Measurements from ENCODE around the gene TMEM120B.

TMEM120B gene

DNA sequence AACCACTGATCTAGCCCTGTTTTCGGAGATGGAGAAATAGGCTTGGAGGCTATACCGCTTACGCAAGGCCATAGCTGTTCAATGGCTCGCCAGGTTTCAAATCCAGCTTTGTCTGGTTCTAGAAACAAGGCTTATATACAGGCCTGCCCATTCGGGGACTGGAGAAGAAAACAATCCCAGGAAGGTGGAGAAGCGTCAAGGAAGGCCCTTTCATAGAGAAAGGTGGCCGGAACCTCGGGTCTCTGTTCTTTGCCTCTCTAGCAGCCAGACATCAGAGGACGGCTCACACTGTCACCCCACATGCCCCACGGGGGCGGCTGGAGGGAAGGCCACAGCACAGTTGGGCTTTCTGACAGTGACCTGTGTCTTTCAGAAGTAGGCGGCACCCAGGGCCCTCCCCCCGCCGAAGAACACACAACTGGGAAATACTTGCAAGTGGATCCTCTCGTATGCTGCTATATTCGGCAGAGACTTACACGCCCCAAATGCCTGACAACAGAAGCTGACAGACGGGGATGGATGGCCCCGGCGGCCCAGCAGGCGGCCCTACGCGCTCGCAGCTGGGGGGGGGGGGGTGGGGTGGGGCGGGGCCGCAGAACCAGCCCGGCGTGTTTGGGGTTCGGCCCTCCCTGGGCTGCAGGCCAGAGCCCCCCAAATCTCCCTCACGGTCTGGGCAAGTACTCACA lies 86.7 kb downstream of the TMEM120B start:
- Histone ChIP-seq H3K27me3 (ENCODE audit: low read depth, low read length) (no peaks in the 10 kb centered on the region), H3K4me3 (ENCODE audit: low read length) (peak overlapping the region; percentile 78), H3K9me3 (ENCODE audit: insufficient read depth, low read length) (no peaks in the 10 kb centered on the region), H3K36me3 (replicated peaks; ENCODE audit: low read depth, low read length) (peaks cover 9% of the 10 kb centered on the region), H2AFZ (ENCODE audit: low read depth, low read length) (no peak overlapping the region), H3K9ac (ENCODE audit: low read length) (peak overlapping the region; percentile 98), H4K20me1 (ENCODE audit: insufficient read depth, low read length) (0 out of 2 replicates have a peak, but pooled peaks cover 4% of the 10 kb centered on the region), H3K27ac (ENCODE audit: low read length) (peak overlapping the region; percentile 97), H3K4me2 (ENCODE audit: low read length) (peak overlapping the region; percentile 91), H3K79me2 (ENCODE audit: low read length) (peaks cover 53% of the 10 kb centered on the region), H3K4me1 (ENCODE audit: low read length) (peaks cover 32% of the 10 kb centered on the region)
- TF ChIP-seq EZH2phosphoT487 (IDR thresholded peaks at IDR 0.05; ENCODE audit: low read depth) = no peak
- TF ChIP-seq, protein P1, sequence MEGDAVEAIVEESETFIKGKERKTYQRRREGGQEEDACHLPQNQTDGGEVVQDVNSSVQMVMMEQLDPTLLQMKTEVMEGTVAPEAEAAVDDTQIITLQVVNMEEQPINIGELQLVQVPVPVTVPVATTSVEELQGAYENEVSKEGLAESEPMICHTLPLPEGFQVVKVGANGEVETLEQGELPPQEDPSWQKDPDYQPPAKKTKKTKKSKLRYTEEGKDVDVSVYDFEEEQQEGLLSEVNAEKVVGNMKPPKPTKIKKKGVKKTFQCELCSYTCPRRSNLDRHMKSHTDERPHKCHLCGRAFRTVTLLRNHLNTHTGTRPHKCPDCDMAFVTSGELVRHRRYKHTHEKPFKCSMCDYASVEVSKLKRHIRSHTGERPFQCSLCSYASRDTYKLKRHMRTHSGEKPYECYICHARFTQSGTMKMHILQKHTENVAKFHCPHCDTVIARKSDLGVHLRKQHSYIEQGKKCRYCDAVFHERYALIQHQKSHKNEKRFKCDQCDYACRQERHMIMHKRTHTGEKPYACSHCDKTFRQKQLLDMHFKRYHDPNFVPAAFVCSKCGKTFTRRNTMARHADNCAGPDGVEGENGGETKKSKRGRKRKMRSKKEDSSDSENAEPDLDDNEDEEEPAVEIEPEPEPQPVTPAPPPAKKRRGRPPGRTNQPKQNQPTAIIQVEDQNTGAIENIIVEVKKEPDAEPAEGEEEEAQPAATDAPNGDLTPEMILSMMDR (IDR thresholded peaks at IDR 0.05; ENCODE audit: low read depth, low read length) = no peak

DNA sequence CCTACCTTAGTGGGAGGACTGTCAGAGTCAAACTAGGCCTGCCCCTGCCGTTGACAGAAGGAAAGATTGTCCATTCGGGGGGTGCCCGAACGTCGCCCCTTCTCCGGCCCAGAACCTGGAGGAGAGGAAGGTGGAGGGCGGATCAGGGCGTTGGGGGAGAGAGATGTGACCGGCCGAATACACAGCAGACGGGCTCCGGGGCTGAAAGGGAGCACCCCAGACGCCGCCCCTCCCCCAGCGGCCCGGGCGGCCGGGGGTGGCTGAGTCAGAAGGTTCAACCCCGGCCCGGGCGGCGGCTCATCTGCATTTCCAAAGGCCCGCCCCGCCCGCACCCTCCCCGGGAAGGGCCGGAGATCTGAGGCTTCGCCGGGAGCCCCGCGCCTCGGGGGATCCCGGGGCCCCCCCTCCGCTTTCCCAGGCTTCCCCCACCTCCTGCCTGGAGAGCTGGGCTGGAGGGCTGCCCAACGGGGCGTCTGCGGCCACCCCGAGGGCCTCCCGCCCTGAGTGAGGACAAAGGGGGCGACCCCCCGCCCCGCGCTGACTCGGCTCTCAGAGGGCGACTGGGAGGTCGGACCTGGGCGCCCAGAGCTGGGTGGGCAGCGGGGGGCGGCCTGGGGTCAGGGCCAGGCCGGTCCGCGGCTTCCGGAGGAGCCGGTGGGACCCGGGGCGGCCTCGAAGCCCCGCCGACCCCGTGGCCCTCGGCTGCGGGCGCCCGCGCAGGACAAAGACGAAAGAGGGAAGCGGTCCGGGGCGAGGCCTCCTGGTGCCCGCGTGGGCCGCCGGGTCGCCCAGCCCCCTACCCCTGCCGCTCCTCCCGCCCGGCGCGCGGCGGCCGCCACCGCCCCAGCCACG lies 87.5 kb downstream of the TMEM120B start:
- Histone ChIP-seq H3K27me3 (ENCODE audit: low read depth, low read length) (no peaks in the 10 kb centered on the region), H3K4me2 (ENCODE audit: low read length) (peak overlapping the region; percentile 91), H4K20me1 (ENCODE audit: insufficient read depth, low read length) (0 out of 2 replicates have a peak, but pooled peaks cover 4% of the 10 kb centered on the region), H3K4me1 (ENCODE audit: low read length) (peaks cover 25% of the 10 kb centered on the region), H3K36me3 (replicated peaks; ENCODE audit: low read depth, low read length) (peaks cover 9% of the 10 kb centered on the region), H3K4me3 (ENCODE audit: low read length) (peak overlapping the region; percentile 78), H3K79me2 (ENCODE audit: low read length) (peaks cover 61% of the 10 kb centered on the region), H3K9ac (ENCODE audit: low read length) (peak overlapping the region; percentile 98), H2AFZ (ENCODE audit: low read depth, low read length) (no peak overlapping the region), H3K9me3 (ENCODE audit: insufficient read depth, low read length) (no peaks in the 10 kb centered on the region), H3K27ac (ENCODE audit: low read length) (peak overlapping the region; percentile 97)
- TF ChIP-seq EZH2phosphoT487 (IDR thresholded peaks at IDR 0.05; ENCODE audit: low read depth) = no peak
- TF ChIP-seq, protein P1 (IDR thresholded peaks at IDR 0.05; ENCODE audit: low read depth, low read length) = no peak

DNA sequence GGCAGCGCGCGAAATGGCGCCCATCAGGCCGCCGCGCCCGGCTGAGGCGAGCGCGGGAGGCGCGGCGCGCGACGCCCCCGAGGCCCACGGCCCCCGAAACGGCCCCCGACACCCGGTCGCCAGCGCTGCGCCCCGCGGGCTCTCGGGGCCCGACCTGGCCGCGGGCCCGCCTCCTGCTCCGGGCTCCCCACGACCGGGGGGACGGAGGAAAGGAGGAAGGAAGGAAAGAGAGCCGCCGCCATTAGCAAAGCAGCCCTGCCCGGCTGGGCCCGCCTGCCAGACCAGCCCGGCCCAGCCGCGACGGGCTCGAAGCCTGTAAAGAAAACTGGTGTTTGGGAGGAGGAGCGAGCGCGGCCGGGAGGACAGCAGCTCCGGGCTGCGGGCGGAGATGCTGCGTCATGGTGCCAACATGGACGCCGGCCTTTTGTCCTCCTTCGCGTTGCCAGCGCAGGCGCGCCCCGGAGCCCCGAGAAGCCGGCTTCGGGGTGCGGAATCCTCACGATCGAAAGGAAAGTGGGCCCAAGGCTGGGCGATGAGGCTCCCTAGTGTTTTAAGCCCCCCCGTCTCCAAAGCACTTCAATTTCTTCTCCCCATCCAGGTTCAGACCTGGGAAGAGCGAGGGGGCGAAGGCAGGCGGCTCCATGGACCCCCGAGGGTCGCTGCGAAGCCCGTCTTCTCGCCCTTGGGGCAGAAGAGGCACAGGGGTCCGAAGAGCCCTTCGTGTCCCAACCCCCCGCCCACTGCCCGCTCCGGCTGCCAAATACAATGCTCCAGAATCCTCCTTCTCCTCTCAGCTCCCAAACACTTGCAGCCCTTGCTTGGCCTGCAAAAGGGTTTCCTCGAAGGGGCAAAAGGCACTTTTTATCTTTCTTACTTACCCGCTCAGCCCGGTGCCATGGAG lies 88.4 kb downstream of the TMEM120B start:
- peak overlapping the region; percentile 98 for H3K9ac ChIP-seq (ENCODE audit: low read length)
- no peaks in the 10 kb centered on the region for H3K27me3 ChIP-seq (ENCODE audit: low read depth, low read length)
- H2AFZ ChIP-seq (ENCODE audit: low read depth, low read length) = no peak overlapping the region
- H3K9me3 ChIP-seq (ENCODE audit: insufficient read depth, low read length) = no peaks in the 10 kb centered on the region
- peaks cover 12% of the 10 kb centered on the region for H3K36me3 ChIP-seq (replicated peaks; ENCODE audit: low read depth, low read length)
- TF ChIP-seq, protein P1 (IDR thresholded peaks at IDR 0.05; ENCODE audit: low read depth, low read length) = no peak
- H3K4me3 ChIP-seq (ENCODE audit: low read length) = peak overlapping the region; percentile 78
- 0 out of 2 replicates have a peak, but pooled peaks cover 7% of the 10 kb centered on the region for H4K20me1 ChIP-seq (ENCODE audit: insufficient read depth, low read length)
- peaks cover 26% of the 10 kb centered on the region for H3K4me1 ChIP-seq (ENCODE audit: low read length)
- H3K79me2 ChIP-seq (ENCODE audit: low read length) = peaks cover 70% of the 10 kb centered on the region
- H3K27ac ChIP-seq (ENCODE audit: low read length) = peak overlapping the region; percentile 97
- H3K4me2 ChIP-seq (ENCODE audit: low read length) = peak overlapping the region; percentile 88

All from OCI-LY3 (cell line).